ENCODE data around the gene TAPBP. TPM values are rescaled to one million over a fixed set of nuclear protein-coding genes. Genes with fewer than 3 reads are reported as not detected.

TAPBP gene
- total and polyA plus RNA-seq, 12 donors = 25.1 to 322 (median 165) TPM

DNA sequence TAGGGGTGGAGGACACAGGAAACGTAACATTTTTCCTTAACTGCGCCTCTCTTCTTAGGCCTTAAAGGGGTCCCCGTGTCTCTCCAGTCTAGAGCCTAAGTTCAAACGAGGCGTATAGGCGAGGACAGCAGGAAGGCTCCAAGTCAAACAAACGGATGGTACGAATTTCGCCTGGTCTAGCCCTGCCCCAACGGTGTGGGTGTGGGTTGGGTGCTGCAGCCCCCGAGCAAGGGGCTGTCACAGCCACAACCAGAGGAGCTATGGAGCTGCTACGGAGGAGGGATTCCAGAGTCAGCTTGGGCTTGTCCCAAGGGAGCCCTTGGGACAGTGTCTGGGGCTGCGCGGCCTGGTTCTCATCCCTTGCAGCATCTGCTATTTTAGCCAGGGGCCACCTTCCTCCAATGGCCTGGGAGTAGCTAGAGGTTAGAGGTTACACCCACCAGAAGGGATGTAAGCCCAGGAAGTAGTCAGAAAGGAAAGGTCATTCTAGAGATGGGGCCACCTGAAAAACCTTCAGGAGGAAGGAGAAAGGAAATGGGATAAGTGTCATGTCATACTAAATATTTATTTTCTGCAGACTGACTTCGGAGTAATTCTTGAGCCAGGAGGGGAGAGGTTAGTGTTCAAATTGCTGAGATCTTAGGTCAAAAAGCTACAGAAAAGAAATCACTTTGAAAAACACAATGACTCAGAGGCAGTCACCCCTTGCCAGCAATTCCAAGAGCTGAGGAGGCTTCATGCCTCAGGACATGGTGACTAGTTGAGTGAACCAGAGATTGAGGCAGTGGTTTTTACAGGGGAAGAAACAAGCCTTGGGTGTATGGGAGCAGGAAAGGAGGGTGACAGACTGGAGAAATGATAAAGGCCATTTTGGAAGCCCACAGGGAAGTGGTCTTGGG is 63.9 kb downstream of the TAPBP start:
- H3K36me3 ChIP-seq (replicated peaks in 1 of 2) = no peaks in the 10 kb centered on the region
- H3K9me3 ChIP-seq (replicated peaks in 1 of 3) = no peaks in the 10 kb centered on the region
- H3K4me1 ChIP-seq (replicated peaks in 1 of 2) = peaks cover 20 to 23% of the 10 kb centered on the region in 2 donors
- intact Hi-C loops (cut with DNase I) = loop anchor here (5.0 to 10.0 kb wide), 5 partner anchors 38 to 235 kb away; partner anchors contain the start of gene RING1 (in 1 of the 2)
- peak in 6 of 7 donors; percentile 46 to 72 (median 51) for DNase-seq
- no peak for TF ChIP-seq POLR2A (IDR thresholded peaks at IDR 0.05)
- TF ChIP-seq, protein P1, sequence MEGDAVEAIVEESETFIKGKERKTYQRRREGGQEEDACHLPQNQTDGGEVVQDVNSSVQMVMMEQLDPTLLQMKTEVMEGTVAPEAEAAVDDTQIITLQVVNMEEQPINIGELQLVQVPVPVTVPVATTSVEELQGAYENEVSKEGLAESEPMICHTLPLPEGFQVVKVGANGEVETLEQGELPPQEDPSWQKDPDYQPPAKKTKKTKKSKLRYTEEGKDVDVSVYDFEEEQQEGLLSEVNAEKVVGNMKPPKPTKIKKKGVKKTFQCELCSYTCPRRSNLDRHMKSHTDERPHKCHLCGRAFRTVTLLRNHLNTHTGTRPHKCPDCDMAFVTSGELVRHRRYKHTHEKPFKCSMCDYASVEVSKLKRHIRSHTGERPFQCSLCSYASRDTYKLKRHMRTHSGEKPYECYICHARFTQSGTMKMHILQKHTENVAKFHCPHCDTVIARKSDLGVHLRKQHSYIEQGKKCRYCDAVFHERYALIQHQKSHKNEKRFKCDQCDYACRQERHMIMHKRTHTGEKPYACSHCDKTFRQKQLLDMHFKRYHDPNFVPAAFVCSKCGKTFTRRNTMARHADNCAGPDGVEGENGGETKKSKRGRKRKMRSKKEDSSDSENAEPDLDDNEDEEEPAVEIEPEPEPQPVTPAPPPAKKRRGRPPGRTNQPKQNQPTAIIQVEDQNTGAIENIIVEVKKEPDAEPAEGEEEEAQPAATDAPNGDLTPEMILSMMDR (IDR thresholded peaks at IDR 0.05) = no peak
- H3K27me3 ChIP-seq = no peaks in the 10 kb centered on the region
- peak overlapping the region; percentile 83 to 96 (median 89) for H3K27ac ChIP-seq
- peak overlapping the region in 3 of 4 donors; percentile 37 to 63 (median 40) for H3K4me3 ChIP-seq
- WGBS, 4 donors = 7 to 24% (median 10%) methylated on average over 7 to 15 of the region's 15 CpGs

Small RNA genes within 50 kb of the gene (microRNA-seq; reads per million reads assigned to microRNA genes)
- gene MIR6834 (0 to 0.89 (median 0.28) reads per million in 3 donors), gene MIR6873 (0 reads per million in 3 donors)

Other genes with a start within 250 kb of the TAPBP start
- 100 to 1,000 TPM in 6 of 9 donors, 10 to 100 TPM in 3; 19.4 to 625 (median 154) TPM for gene HLA-DPA1, start 240.4 kb downstream of the TAPBP start, total RNA-seq
- gene HLA-DPA1, start 240.4 kb downstream of the TAPBP start, polyA plus RNA-seq = 100 to 1,000 TPM in 1 of 3 donors, 10 to 100 TPM in 2; 29.2 to 219 (median 31.0) TPM
- 100 to 1,000 TPM in 6 of 9 donors, 10 to 100 TPM in 3; 10.8 to 521 (median 249) TPM for gene HLA-DPB1, start 238.1 kb downstream of the TAPBP start, total RNA-seq
- 10 to 100 TPM; 39.9 to 56.4 (median 50.8) TPM for gene HLA-DPB1, start 238.1 kb downstream of the TAPBP start, polyA plus RNA-seq
- 1 to 10 TPM in 1 of 9 donors, under 1 TPM in 8; 0.11 to 1.9 (median 0.43) TPM for gene COL11A2, start 121.6 kb downstream of the TAPBP start, total RNA-seq
- gene COL11A2, start 121.6 kb downstream of the TAPBP start, polyA plus RNA-seq = 1 to 10 TPM in 2 of 3 donors, under 1 TPM in 1; 0.05 to 7.2 (median 1.7) TPM
- 10 to 100 TPM; 15.8 to 63.8 (median 28.1) TPM for gene RXRB, start 113.4 kb downstream of the TAPBP start, total RNA-seq
- 10 to 100 TPM; 24.0 to 75.9 (median 64.2) TPM for gene RXRB, start 113.4 kb downstream of the TAPBP start, polyA plus RNA-seq
- gene SLC39A7, start 113.2 kb downstream of the TAPBP start, total RNA-seq = 100 to 1,000 TPM in 7 of 9 donors, 10 to 100 TPM in 2; 91.6 to 239 (median 112) TPM
- 100 to 1,000 TPM in 1 of 3 donors, 10 to 100 TPM in 2; 44.4 to 200 (median 53.3) TPM for gene SLC39A7, start 113.2 kb downstream of the TAPBP start, polyA plus RNA-seq
- 10 to 100 TPM; 13.4 to 96.3 (median 42.8) TPM for gene HSD17B8, start 109.4 kb downstream of the TAPBP start, total RNA-seq
- 10 to 100 TPM; 18.9 to 24.7 (median 22.8) TPM for gene HSD17B8, start 109.4 kb downstream of the TAPBP start, polyA plus RNA-seq
- gene RING1, start 105.6 kb downstream of the TAPBP start, total RNA-seq = 10 to 100 TPM in 8 of 9 donors, 1 to 10 TPM in 1; 8.5 to 52.2 (median 27.8) TPM
- gene RING1, start 105.6 kb downstream of the TAPBP start, polyA plus RNA-seq = 100 to 1,000 TPM in 1 of 3 donors, 10 to 100 TPM in 2; 29.9 to 107 (median 84.5) TPM
- gene VPS52, start 42.2 kb downstream of the TAPBP start, total RNA-seq = 10 to 100 TPM; 21.9 to 87.0 (median 61.9) TPM
- gene VPS52, start 42.2 kb downstream of the TAPBP start, polyA plus RNA-seq = 100 to 1,000 TPM in 2 of 3 donors, 10 to 100 TPM in 1; 59.9 to 115 (median 106) TPM
- 1,000 to 10,000 TPM; 1,323 to 3,303 (median 2,088) TPM for gene RPS18, start 42.0 kb downstream of the TAPBP start, total RNA-seq
- 1,000 to 10,000 TPM; 1,797 to 8,448 (median 4,417) TPM for gene RPS18, start 42.0 kb downstream of the TAPBP start, polyA plus RNA-seq
- gene B3GALT4, start 37.0 kb downstream of the TAPBP start, total RNA-seq = 10 to 100 TPM in 8 of 9 donors, 1 to 10 TPM in 1; 8.5 to 23.7 (median 16.2) TPM
- gene B3GALT4, start 37.0 kb downstream of the TAPBP start, polyA plus RNA-seq = 10 to 100 TPM in 2 of 3 donors, 1 to 10 TPM in 1; 2.6 to 11.4 (median 11.0) TPM
- 100 to 1,000 TPM in 1 of 9 donors, 10 to 100 TPM in 8; 44.0 to 117 (median 53.7) TPM for gene WDR46, start 24.8 kb downstream of the TAPBP start, total RNA-seq
- gene WDR46, start 24.8 kb downstream of the TAPBP start, polyA plus RNA-seq = 100 to 1,000 TPM in 2 of 3 donors, 10 to 100 TPM in 1; 48.7 to 139 (median 104) TPM
- 100 to 1,000 TPM in 2 of 9 donors, 10 to 100 TPM in 6, 1 to 10 TPM in 1; 6.8 to 137 (median 49.8) TPM for gene PFDN6, start 24.5 kb downstream of the TAPBP start, total RNA-seq
- gene PFDN6, start 24.5 kb downstream of the TAPBP start, polyA plus RNA-seq = 100 to 1,000 TPM; 180 to 830 (median 713) TPM
- gene RGL2, start 15.1 kb downstream of the TAPBP start, total RNA-seq = 100 to 1,000 TPM in 1 of 9 donors, 10 to 100 TPM in 8; 39.1 to 177 (median 84.5) TPM
- gene RGL2, start 15.1 kb downstream of the TAPBP start, polyA plus RNA-seq = 100 to 1,000 TPM in 2 of 3 donors, 10 to 100 TPM in 1; 36.4 to 224 (median 147) TPM
- 10 to 100 TPM; 16.2 to 40.3 (median 24.8) TPM for gene ZBTB22, start 3.7 kb upstream of the TAPBP start, total RNA-seq
- 10 to 100 TPM; 13.0 to 17.9 (median 15.4) TPM for gene ZBTB22, start 3.7 kb upstream of the TAPBP start, polyA plus RNA-seq
- 100 to 1,000 TPM in 1 of 9 donors, 10 to 100 TPM in 8; 27.5 to 106 (median 44.4) TPM for gene DAXX, start 8.9 kb upstream of the TAPBP start, total RNA-seq
- 10 to 100 TPM; 45.8 to 81.8 (median 49.8) TPM for gene DAXX, start 8.9 kb upstream of the TAPBP start, polyA plus RNA-seq
- 1 to 10 TPM in 7 of 9 donors, under 1 TPM in 1, not detected in 1; 0.60 to 9.5 (median 1.7) TPM for gene KIFC1, start 77.7 kb upstream of the TAPBP start, total RNA-seq
- 1 to 10 TPM in 1 of 3 donors, under 1 TPM in 2; 0.74 to 1.4 (median 0.88) TPM for gene KIFC1, start 77.7 kb upstream of the TAPBP start, polyA plus RNA-seq
- 100 to 1,000 TPM in 1 of 9 donors, 10 to 100 TPM in 8; 40.1 to 102 (median 64.5) TPM for gene PHF1, start 96.9 kb upstream of the TAPBP start, total RNA-seq
- gene PHF1, start 96.9 kb upstream of the TAPBP start, polyA plus RNA-seq = 100 to 1,000 TPM in 2 of 3 donors, 10 to 100 TPM in 1; 36.6 to 410 (median 298) TPM
- 100 to 1,000 TPM; 202 to 437 (median 301) TPM for gene CUTA, start 104.0 kb upstream of the TAPBP start, total RNA-seq
- 100 to 1,000 TPM; 212 to 370 (median 213) TPM for gene CUTA, start 104.0 kb upstream of the TAPBP start, polyA plus RNA-seq
- 10 to 100 TPM in 4 of 9 donors, 1 to 10 TPM in 5; 2.6 to 23.9 (median 9.2) TPM for gene SYNGAP1, start 106.0 kb upstream of the TAPBP start, total RNA-seq
- 10 to 100 TPM in 1 of 3 donors, 1 to 10 TPM in 2; 5.0 to 73.5 (median 8.3) TPM for gene SYNGAP1, start 106.0 kb upstream of the TAPBP start, polyA plus RNA-seq
- gene ZBTB9, start 140.5 kb upstream of the TAPBP start, total RNA-seq = 10 to 100 TPM in 1 of 9 donors, 1 to 10 TPM in 8; 2.3 to 10.3 (median 7.3) TPM
- gene ZBTB9, start 140.5 kb upstream of the TAPBP start, polyA plus RNA-seq = 10 to 100 TPM in 1 of 3 donors, 1 to 10 TPM in 2; 3.8 to 11.2 (median 4.2) TPM

Data from adrenal gland (tissue), 12 donors.